Dedifferentiated amniotic fluid mesenchymal stem cell (primary cell): ENCODE measurements around the gene CPLX1.

ENCODE experiments used
- DNase-seq: peaks from one replicate; pipeline ENCODE4 v3.0.0-alpha.2; 2016; ENCODE audit errors: extremely low spot score

CPLX1 gene

GRCh38 chr4:825971-826330 is at the start of gene CPLX1:
Gene CPLX1 (minus strand): TSS chr4:826129. CDS start chr4:824522, 1,607 bp downstream.
- no peak for DNase-seq

GRCh38 chr4:874971-875817 is 49.3 kb upstream of the CPLX1 start:
- DNase-seq = no peak

GRCh38 chr4:874056-874455 is 48.1 kb upstream of the CPLX1 start:
- DNase-seq = no peak

- no peak for DNase-seq
These were observed 46.5 kb upstream of the CPLX1 start for GRCh38 chr4:872241-872981.

GRCh38 chr4:871484-871883 is 45.6 kb upstream of the CPLX1 start:
- DNase-seq = no peak

GRCh38 chr4:870951-871350 is 45.0 kb upstream of the CPLX1 start:
- DNase-seq = no peak

GRCh38 chr4:869776-870175 is 43.8 kb upstream of the CPLX1 start:
- no peak for DNase-seq

GRCh38 chr4:868421-868820 is 42.5 kb upstream of the CPLX1 start:
- DNase-seq = no peak

GRCh38 chr4:867526-868250 is 41.8 kb upstream of the CPLX1 start:
- no peak for DNase-seq

GRCh38 chr4:866761-867390 is 40.9 kb upstream of the CPLX1 start:
- no peak for DNase-seq

- DNase-seq = no peak
These were observed 40.3 kb upstream of the CPLX1 start for GRCh38 chr4:866068-866760.

- no peak for DNase-seq
These were observed 39.6 kb upstream of the CPLX1 start for GRCh38 chr4:865572-865971.

- DNase-seq = no peak
These were observed 39.2 kb upstream of the CPLX1 start for GRCh38 chr4:865121-865465.

GRCh38 chr4:864456-865120 is 38.7 kb upstream of the CPLX1 start:
- DNase-seq = no peak

- no peak for DNase-seq
These were observed 34.6 kb upstream of the CPLX1 start for GRCh38 chr4:860561-860960.

GRCh38 chr4:859496-859895 is 33.6 kb upstream of the CPLX1 start:
- DNase-seq = no peak

- DNase-seq = no peak
These were observed 33.0 kb upstream of the CPLX1 start for GRCh38 chr4:858831-859451.

- no peak for DNase-seq
These were observed 32.1 kb upstream of the CPLX1 start for GRCh38 chr4:858041-858481.

- DNase-seq = no peak
These were observed 31.5 kb upstream of the CPLX1 start for GRCh38 chr4:857461-857860.

- no peak for DNase-seq
These were observed 30.4 kb upstream of the CPLX1 start for GRCh38 chr4:856225-856901.
